Measurements from ENCODE around the gene IL12A.

The IL12A gene

DNA sequence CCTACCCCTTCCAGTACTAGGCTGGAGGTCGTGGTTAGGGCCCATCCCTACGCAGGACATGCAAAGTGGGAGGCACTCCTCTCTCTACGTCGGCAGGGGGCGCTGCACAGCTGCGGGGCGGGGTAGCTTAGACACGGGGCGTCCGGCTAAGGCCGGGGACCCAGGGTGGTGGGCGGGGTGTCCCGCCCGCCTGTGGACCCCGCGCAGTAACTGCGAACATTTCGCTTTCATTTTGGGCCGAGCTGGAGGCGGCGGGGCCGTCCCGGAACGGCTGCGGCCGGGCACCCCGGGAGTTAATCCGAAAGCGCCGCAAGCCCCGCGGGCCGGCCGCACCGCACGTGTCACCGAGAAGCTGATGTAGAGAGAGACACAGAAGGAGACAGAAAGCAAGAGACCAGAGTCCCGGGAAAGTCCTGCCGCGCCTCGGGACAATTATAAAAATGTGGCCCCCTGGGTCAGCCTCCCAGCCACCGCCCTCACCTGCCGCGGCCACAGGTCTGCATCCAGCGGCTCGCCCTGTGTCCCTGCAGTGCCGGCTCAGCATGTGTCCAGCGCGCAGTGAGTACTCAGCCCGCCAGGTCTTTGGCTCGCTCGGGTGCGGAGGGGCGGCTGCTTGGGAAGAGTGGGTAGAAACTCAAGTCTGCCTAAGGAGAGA is at the start of gene IL12A:
IL12A (plus strand) TSS at position 219 of the 655 bp plus-strand sequence.
- DNase-seq: peak; percentile 44 to 74

DNA sequence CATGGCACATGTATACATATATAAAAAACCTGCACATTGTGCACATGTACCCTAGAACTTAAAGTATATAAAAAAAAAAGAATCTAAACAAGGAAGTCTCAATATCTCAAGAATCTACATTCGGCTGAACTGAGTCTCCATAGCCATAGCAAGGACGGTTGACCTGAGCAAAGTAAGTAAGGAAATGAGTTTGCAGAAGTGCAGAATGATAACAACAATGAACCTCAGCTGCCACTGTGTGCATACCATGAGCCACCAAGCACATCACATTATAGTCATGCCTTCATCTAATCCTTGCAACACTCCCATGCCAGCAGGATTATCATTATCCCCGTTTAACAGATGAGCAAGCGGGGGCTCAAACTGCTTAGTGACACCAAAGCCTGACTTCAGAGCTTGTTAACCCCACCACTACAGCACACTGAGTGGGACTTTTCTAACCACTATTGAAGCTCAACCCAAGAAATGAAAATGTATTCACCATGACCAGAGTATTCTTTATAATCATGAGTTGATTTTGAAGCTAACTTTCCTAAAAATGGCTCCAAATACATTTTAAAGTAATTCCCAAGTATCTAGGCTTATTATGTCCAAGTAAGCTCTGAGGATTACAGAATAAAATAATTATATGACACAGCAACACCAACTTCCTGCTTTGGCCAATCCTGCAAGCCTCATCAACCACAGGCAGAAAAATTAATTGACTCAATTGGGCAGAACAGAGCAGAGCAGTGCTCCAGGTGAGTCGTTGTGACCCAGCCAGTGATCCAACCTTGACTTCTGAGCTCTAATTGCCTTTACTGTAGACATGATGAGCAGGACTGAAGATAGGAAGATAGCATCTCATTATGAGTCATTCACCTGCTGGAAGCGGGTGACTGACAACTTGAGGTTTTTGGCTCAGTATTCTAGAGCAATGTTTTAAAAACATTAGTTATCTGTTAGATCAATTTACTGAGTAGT is 47.3 kb upstream of the IL12A start:
- DNase-seq: no peak

GRCh38 chr3:159944781-159945180 is 43.9 kb upstream of the IL12A start:
- no peak for DNase-seq

DNA sequence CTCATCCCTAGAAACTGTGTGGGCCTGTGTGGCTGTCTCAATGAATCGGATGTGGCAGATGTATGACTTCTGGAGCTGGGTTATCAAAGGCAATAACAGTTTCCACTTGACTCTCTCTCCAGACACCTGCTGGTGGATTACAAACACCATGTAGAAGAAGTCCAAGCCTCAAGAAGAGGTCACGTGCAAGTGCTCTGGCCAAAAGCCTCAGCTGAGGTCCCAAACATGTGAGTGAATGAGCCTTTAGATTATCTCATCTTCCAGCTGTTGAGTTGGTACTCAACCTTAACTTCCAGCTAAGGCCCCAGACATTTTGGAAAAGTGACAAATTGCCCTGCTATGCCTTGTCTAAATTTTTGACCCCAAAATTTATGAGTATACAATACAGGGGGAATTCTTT is 42.7 kb upstream of the IL12A start:
- no peak for DNase-seq

DNA sequence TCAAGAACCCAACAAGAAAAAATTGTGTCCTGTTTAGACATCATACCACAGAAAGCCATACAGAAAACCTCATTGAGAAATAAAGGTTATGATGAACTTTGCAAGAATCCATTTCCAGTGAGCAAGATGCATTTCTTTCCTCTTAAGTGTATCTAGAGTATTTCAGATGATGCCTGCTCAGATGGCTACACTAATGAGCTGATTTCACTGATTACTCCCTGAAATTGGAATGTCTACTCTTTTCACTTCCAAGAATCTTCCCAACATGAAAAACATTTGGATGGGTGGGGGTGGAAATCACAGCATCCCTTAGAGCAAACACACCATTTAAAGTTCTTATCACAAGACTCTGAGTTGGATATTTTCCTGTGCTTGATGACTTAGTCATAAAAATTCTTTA is 41.4 kb upstream of the IL12A start:
- no peak for DNase-seq

DNA sequence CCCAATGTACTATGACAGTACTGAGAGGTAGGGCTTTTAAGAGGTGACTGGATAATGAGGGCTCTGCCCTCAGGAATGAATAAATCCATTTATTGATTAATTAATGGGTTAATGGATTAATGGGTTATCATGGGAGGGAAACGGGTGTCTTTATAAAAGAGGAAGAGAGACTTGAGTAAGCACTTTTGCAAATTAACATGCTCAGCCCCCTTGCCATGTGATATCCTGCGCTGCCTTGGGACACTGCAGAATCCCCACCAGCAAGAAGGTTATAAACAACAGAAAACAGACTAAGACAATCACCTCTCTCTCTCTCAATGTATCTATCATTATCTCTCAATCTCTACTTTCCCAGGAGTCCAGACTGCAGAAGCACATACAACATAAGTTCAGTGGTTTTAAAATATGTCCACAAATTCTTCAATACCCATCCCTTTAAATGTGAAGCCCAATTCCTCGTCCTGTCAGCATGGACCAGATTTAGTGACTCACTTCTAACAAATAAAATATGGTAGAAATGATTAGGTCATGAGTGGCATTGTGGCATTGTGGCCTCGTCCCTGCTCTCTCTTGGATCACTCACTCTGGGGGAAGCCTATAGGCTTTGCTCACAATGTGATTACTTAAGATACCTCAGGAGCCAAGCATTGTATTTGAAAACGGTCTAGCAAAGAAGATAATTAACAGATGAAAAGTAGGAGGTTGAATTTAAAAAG is 40.0 kb upstream of the IL12A start:
- DNase-seq: no peak

DNA sequence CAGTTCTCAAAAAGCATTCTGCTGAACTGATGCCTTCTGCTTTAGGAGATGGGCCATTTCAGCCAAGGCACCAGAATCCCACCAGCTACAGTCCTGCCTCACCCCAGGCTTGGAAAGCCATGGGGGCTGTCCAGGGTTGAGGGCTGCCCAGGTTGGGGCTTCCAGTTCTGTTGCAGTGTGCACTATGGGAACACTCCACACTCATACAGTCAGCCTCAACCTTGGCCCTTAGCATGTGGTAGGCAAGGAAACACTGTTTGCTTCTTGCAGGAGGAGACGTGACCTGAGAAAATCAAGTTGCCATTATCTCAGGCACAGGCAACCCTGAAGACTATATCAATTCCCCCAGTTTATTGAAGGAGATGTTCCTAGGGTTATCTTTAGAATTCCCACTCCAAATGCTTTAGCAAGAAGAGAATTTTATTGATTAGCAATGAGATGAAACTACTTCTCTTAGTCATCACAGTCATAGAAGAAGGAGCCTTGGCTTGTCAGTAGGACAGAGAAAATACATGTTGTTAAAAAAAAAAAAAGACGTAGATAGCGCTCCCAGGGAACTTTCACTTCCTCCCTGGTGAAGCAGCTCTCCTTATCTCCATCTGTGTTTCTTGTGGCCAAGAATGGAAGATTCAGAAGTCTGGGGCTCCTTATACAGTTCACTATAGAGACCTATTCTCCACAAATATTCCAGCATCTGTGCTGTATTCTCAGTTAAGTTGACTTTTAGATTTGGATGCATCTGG is 38.3 kb upstream of the IL12A start:
- no peak for DNase-seq

DNA sequence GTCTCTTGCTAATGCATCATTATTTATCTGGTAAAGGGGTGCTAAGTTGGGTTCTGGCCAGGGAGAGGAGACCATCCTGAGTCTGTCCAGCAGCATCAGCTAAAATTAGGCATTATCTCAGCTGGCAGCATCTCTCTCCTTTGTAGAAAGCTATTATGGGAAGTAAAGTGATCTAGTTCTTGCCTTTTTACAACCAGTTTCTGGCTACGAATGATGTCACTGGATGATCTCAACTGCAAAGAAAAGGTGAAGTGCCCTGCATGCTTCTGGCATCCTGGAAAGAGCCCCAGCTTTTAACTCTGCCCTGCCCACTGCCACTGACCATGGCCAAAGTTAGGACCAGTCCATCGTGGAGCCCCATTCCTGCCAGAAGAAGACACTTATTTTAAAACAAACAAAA is 37.1 kb upstream of the IL12A start:
- DNase-seq: no peak

- no peak for DNase-seq
Measured at GRCh38 chr3:159953325-159954085, 35.1 kb upstream of the IL12A start.

GRCh38 chr3:159960188-159961148 is 28.2 kb upstream of the IL12A start:
- no peak for DNase-seq

- DNase-seq: no peak
Measured at GRCh38 chr3:159964166-159964973, 24.3 kb upstream of the IL12A start.

- no peak for DNase-seq
Measured at GRCh38 chr3:159971311-159971710, 17.3 kb upstream of the IL12A start.

DNA sequence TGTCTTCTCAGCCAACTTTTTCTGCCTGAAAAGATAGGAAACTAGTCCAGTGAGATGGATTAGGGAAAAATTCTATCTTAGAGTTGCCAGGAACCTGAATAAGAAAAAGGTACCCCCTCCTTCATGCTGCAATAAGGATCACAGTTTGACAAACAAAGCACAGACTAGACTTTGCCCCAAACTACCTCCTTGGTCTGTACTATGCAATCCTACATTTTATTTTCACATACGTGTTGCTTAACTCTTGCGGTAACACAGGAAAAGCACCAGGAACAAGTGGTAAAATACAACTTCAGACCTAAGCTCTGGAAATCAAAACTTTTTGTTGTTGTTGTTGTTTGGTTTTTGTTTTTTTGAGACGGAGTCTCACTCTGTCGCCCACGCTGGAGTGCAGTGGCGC is 11.3 kb upstream of the IL12A start:
- DNase-seq: no peak

- no peak for DNase-seq
Measured at GRCh38 chr3:159978353-159978752, 10.3 kb upstream of the IL12A start.

GRCh38 chr3:159978918-159979703 is 9.5 kb upstream of the IL12A start:
- DNase-seq: no peak

- DNase-seq: no peak
Measured at GRCh38 chr3:159982442-159982974, 6.1 kb upstream of the IL12A start.

DNA sequence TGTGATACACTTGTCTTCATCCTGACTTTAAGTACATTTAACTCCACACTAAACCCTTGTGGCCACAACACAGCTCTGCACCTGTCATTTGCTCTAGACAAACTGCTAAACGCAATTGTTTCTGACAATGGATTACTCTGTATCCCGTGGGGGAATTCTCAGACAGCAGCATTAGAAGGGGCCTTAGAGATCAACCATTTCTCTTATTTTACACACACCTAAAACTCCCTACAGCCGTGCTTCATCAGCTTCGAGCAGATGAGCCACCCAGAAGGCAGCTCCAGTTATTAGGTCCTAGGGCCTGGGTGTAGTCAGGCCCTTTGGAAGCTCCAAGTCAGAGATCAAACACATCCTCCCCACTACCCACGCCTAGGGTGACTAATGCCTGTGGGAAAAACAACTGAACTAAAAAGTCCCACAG is 1.3 kb upstream of the IL12A start:
- DNase-seq: no peak

DNA sequence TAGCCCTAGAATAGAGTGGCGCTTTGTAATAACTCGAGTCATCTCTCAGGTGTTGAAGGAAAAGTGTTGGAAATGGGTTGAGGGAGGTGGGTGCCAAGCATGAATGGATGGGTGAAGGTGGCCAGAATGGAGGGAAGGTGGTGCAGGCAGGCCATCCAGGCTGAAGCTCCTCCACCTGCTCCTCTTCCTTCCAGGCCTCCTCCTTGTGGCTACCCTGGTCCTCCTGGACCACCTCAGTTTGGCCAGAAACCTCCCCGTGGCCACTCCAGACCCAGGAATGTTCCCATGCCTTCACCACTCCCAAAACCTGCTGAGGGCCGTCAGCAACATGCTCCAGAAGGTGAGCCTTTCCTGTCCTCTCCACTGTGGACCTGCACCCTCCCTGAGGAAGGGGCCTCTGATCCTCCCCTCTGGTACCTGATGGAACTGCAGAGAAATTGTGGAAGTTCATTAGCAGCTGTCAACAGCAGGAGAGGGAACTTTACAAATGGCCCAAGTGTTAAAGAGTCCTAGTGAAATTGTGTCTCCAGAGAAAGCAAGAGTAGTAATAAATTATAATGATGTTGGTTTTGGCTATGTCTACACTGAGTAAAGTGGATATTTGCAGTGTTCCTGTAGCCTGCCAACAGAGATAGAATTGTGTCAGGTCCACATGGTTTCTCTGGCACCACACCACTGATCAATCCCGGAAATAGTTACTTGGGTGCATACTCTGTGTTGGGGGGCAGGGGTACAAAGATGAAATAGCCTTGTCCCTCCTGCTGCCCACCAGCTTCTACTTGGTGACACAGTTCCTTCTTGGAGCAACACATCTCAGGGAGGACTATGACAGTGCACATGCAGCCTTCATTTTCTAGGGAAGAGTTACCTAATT is 1.6 kb downstream of the IL12A start:
- no peak for DNase-seq
